ENCODE results near the gene PRKCA.

GRCh38 chr17:66675991-66676371 lies 373.6 kb downstream of the PRKCA start:
- TF ChIP-seq EZH2 (IDR thresholded peaks at IDR 0.05) (no peak), POLR2AphosphoS5 (IDR thresholded peaks at IDR 0.05; ENCODE audit: borderline replicate concordance, low read depth, low read length) (no peak), FOXP2 (optimal IDR thresholded peaks at IDR 0.05; ENCODE audit: control extremely low read depth, extremely low read length, insufficient read depth) (no peak)

All from SK-N-MC (cell line).